HG03103 (cell line): ENCODE measurements around the gene TRIP4.
A peak's percentile ranks its signal among the peaks of the same experiment; 100 is the strongest.
"Not testable (repeated sequence)": the region's sequence is repeated elsewhere in the genome, so short reads cannot be mapped to it uniquely, and the experiment has no call there.

Experiments used
- ATAC-seq: cut with Tn5 transposase; IDR thresholded peaks from one replicate; pipeline ENCODE4 v1.9.1; 2021; ENCODE audit warnings: low read depth; ENCODE audit not compliant: unreplicated experiment

The TRIP4 gene

DNA sequence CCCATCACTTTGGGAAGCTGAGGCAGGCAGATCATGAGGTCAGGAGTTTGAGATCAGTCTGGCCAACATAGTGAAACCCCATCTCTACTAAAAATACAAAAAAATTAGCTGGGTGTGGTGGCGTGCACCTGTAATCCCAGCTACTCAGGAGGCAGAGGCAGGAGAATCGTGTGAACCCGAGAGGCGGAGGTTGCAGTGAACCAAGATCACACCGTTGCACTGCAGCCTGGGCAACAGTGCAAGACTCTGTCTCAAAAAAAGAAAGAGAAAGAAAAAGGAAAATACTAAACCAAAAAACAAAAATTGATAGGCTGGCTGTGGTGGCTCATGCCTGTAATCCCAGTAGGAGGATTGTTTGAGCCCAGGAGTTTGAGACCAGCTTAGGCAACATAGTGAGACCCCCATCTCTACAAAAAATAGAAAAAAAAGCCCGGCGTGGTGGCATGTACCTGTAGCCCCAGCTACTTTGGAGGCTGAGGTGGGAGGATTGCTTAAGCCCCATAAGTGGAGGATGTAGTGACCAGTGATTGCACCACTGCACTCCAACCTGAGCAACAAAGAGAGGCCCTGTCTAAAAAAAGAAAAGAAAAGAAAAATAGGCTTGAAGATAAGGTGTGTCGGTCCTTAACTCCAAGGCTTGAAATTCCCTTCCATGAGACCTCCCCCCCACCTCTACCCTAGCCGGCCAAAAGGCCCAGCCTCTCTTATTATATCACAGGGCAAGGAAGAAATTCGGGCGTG, 7.3 kb upstream of the TRIP4 start:
- ATAC-seq = not testable (repeated sequence)

DNA sequence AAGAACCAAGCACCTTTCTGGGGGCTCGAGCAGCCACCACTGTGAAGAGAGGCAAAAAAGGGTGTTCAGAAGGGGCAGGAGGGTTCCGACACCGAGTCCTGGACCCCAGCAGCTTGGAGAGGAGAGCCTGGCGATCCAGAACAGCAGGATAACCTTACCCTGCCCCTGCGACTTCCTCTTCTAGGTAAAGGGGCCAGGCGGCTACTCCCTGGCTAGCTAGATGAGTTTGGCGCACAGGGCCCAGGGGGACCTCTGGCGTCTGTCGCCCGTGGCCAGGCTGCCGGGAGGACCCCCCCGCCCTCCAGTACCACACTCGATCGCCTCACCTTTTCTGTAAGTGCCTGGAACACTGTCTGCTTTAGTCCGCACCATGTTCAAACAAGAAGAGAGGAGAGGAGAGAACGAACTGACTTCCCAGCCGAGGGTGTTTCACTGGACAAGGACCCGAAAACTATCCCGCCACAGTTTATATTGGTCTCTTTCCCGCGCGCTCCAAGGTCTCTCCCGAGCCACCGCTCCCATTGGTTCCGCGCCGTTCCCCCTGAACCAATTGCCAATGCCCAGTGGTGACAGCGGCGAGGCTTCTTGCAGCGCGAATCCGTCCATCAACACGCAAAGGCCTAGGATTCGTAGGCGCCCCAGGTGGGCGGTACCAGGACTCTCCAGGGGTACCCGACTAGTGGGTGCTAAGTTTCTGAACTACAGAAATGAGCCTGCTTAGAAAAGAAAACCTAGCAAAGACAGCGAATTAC, 6.5 kb upstream of the TRIP4 start, which contains the start of gene PCLAF:
Gene PCLAF (minus strand): TSS at position 442 of the 752 bp plus-strand sequence. CDS start 70 bp downstream, at position 372.
- peak; percentile 97 for ATAC-seq

DNA sequence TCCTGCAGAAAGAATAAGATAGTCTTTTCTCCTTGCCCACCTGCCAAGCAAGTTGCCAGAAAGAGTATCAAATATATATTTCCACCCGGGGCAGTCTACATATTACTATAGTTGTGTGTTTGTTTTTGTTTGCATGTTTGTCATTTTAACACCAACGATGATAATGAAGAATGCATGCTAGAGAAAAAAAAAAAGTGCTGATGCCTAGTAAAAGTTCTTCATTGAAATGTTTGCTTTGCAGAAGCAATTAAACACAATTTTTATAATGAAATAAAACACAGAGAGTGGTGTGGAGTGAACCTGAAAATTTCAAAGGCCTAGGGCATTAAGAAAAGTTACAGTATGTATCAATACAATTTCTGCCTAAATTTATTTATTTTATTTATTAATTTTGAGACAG, 3.9 kb upstream of the TRIP4 start:
- no peak for ATAC-seq

DNA sequence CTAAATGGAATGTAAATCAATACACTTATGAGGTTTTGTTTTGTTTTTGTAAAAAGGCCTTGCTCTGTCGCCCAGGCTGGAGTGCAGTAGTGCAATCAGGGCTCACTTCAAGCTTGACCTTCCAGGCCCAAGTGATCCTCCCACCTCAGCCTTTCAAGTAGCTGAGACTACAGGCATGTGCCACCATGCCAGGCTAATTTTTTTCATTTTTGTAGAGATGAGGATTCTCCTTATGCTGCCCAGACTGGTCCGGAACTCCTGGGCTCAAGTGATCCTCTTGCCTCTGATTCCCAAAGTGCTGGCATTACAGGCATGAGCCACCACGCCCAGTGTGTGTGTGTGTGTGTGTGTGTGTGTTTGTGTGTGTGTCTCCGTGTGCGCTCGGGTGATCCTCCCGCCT, 1.3 kb upstream of the TRIP4 start:
- ATAC-seq = no peak

DNA sequence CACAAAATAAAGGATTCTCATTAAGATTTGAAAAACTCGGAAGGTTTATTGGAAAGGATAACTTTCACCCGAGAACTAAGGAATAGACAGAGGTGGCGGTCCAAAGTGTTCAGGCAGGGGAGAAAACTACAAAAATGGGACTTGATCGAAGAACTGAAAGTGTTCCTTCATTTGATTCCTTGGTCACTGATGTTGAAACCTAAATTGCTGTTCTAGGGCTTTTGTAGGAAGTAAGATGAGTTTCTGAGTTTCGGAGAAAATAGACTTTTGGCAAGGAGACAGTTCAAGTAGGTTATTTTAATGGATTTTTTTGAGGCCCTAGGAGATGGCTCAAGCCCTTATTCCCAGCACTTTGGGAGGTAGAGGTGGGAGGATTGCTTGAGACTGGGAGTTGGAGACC, 1.4 kb downstream of the TRIP4 start:
- ATAC-seq = no peak

DNA sequence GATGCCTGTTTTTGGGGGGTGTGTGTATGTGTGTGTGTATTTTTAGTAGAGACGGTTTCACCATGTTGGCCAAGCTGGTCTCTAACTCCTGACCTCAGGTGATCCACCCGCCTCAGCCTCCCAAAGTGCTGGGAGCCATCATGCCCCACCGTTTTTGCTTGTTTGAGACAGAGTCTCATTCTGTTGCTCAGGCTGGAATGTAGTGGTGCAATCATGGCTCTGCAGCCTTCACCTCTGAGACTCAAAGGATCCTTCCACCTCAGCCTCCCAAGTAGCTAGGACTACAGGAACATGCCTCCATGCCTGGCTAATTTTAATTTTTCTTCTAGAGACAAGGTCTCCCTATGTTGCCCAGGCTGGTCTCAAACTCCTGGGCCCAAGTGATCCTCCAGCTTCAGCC, 4.8 kb downstream of the TRIP4 start:
- not testable (repeated sequence) for ATAC-seq

DNA sequence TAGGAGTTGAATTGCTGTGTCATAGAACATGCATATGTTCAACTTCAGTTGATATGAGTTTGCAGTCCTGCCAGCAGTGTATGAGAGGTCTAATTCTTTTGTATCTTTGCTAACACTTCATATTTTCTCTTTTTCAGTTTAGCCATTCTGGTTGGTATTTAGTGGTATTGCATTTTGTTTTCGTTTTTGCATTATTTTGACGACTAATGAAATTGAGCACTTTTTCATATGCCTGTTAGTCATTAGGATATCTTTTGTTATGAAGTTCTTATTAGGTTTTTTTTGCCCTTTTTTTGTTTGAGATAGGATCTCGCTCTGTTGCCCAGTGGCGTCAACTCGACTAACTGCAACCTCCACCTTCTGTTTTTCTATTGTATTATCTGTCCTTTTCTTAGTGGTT, 9.2 kb downstream of the TRIP4 start:
- no peak for ATAC-seq

DNA sequence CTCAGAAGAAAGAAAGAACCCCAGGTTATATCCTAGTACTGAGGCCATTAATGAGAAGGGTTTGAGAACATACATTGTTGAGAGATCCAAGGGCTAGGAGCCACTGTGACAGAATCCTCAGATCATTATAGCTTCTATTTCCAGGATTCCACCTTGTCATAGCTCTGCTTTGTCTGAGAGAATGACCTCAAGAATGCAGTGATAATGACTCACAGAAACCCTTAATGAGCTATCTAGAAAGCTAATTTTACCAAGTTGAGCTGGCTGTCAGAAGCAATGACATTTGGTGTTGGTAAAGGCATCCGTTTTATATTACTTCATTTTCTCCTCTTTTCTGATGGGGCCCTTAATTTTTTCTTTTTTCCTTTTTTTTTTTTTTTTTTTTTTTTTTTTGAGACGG, 10.9 kb downstream of the TRIP4 start:
- ATAC-seq = no peak

DNA sequence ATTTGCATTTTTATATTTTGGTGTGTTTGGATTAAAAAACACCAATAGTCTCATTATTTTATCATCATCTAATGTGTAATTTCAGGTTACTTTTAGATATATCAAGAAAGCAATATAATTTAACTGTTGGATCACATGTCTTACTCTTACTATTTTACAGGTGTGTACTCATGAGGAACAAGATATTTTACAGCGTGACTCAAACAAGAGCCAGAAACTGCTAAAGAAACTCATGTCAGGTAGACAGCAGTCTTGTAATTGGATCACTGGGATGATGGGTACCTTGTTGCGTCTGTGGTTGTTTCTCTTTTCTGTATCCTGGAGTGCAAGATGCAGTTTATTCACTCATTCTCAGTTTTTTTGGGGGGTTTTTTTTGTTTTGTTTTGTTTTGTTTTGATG, 12.9 kb downstream of the TRIP4 start:
- no peak for ATAC-seq

DNA sequence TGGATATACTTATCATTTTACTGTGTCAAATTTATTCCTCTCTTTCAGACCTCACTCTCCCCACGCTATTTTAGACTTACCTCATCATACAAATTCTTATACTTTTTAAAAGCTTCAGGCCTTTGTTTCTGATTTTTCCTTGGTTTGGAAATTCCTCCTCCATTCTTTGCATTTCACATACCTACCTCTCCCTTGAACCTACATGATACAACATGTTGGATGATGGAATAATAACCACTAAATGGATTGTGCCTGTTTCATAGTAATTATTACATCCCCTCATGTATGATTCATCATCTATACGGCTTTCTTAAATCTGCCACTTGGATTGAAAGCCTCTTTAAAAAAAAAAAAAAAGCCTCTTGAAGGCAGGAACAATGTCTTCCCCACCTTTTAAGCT, 24.6 kb downstream of the TRIP4 start:
- no peak for ATAC-seq

DNA sequence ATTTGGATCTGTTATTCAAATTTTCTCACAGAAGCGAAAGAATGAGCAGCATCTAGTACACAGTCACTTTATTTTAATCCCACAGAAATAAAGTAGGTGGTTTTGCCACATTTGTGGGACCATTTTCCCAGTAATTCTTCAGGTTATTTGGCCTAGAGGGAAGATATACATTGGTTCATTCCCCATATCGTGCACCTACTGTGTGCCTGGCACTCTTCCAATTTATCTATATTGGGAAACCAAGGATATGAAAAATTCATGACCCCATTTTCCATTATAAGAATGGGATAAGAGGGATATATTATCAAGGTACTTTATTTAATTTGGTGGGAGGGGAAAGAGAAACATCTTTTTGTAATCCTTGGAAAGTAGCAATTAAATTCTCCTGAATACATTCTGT, 35.1 kb downstream of the TRIP4 start:
- no peak for ATAC-seq

DNA sequence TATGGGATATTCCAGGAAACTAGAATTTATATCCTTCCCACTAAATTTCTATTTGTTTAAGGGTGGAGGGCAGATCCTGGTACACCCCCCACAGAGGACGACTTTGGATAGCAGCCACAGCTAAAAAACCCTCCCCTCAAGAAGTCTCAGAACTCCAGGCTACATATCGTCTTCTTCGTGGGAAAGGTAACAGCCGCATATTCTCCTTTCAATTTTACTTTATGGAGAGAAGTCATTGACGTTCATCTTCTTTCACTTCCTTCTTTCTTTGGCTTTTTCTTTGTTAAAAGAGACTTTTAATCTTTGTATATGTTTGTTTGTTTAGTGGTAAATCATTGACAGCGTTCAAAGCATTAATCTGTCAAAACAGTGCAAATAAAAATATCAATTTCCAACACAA, 36.3 kb downstream of the TRIP4 start:
- ATAC-seq = no peak

DNA sequence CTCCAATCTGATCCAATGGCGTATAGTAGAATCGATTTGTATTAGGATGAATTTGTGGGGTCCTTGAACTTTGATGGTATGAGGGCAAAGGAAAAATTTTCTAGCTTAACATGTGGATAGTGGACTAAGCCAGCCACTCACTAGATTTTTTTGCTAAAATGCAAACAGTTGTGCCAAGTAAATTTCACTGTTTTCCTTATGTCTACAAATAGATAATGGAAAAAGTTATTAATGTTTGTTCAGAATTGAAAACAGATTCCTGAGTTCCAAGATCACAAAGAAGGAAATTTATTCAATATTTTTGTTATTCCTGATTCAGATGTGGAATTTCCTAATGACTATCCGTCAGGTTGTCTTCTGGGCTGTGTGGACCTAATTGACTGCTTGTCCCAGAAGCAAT, 37.6 kb downstream of the TRIP4 start:
- no peak for ATAC-seq

DNA sequence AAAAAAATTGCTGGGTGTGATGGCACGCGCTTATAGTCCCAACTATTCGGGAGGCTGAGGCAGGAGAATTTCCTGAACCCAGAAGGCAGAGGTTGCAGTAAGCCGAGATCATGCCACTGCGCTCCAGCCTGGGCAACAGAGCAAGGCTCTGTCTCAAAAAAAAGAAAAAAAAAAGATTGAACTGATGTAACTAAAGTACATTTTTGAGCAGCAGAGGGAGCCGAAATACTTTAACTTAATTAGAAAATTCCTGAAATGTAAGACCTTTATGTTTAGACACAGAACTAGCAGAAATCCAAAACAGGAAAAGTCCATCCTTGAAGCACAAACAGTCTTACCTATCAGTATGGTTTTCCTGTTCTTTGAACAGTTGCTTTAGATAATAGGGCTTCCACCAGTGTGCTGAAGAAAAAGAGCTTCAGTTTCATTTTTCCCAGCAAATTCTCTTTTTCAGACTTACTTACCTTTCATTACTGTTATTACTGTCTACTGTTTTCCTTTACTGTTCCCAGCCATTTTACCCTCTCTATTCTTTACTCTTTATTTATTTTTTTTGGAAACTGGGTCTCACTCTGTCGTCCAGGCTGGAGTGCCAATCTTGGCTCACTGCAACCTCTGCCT, 39.3 kb downstream of the TRIP4 start:
- no peak for ATAC-seq

DNA sequence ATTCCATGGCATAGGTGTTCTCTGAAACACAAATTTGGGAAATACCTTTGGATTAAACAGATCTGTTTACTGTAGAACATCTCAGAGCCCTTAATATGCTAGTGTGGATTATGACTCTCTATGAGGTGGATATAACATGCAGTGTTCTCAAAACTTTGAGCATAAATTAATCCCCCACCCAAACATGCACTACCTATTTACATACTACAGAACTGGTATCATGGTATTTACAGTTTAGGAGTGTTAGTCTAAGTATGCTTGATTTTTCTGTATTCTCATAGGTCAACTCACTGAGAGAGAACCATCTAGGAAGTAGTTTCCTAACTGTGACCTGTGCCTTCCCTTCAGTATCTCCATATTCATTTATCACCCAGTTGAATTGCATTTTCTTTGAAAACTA, 41.8 kb downstream of the TRIP4 start:
- ATAC-seq = no peak

DNA sequence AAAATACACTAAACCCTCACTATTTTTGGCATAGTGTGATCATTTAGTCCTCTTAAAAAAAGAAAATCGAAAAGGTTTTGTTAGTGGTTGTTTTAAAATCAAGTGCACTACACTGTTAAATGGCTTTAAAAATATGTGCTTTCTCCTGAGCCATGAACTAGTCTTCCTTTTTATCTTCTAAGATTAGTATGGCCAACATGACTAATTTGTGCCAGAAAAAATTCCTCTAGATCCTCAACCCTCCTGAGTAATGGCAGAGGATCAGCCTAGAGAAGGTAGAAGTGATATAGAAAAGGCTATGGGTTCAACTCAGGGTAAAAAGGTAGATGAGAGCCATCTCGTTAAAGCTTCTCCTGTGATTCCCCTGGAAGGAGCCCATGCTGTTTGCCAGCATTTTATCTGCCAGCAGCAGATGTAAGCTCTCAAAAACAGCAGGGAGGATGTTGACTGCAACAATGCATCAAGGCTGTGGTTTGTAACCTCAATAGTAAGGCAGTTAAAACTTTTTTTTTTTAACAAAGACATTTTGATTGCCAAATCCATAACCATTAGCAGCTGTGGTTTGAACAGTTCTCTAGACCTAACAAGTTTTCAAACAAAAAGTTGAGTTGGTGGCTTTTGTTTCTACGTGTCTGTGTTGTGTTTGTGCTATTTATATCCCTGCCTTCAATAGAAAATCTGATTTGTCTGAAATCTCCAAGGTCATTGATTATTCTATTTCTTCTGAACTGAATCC, 42.5 kb downstream of the TRIP4 start:
- ATAC-seq = no peak

DNA sequence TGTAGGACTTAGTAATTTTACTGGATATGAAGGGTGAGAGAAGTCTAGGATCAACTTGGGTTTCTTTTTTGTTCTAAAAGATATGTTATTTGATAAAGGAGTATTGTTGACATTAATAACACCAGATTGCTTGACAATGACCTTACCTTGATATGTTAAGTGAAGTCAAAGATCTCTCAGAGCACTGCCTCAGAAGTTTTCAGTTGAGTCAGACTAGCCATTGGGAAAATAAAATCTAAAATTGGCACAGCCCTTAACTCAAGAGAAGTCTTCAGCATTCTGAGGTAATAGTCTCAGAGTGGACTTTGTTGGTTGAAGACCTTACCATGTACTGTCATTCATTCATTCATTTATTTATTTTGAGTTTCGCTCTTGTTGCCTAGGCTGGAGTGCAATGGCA, 50.3 kb downstream of the TRIP4 start:
- no peak for ATAC-seq

DNA sequence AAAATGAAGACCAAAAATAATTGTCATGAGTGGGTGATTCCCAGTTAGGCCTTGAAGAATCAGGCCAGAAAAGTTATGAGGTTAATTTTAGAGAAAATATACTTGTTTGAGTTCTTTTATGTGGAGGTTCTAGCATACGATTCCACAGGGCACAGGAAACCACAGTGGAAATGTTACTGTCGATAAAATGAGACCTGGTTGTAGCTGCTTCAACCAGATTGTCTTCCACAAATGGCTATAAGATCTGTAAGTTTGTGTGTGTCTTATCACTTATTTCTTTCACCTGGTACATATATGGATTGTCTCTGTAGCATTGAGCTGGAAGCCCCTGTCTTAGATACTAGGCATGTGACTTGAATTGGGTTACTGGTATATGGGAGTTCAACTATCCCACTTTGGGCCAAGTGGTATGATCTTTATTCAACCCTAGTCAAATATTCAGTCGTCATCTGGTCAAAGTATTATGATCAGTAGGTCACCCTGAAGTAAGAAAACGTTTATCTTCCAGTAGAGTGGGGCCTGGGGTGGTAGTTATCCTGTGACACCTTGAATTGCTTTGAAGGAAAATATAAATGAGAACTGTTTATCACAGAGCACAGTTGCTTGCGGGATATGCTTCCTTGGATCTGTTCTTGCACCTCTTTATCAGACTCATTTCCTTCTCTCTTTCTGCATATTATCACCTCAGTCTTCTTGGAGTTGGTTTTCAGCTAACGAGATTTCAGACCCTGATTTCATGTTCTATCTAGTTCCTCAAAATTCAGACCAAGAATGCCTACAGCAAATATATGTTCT, 51.2 kb downstream of the TRIP4 start:
- ATAC-seq = no peak

DNA sequence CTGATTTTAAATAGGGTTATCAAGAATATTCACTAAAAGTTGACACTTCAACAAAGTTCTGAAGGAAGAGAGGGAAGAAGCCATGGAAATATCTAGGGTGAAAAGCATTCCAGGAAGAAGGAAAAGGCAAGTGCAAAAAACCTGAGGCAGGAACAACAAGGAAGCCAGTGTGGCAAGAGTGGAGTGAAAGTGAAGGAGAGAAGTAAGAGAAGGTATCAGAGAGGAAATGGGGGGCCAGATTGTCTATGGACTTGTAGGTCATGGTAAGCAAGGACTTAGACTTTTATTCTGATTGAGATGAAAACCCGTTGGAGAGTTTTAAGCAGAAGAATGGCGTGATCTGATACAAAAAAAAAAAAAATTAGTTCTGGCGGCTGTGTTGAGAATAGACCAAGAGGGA, 54.2 kb downstream of the TRIP4 start:
- ATAC-seq = no peak

DNA sequence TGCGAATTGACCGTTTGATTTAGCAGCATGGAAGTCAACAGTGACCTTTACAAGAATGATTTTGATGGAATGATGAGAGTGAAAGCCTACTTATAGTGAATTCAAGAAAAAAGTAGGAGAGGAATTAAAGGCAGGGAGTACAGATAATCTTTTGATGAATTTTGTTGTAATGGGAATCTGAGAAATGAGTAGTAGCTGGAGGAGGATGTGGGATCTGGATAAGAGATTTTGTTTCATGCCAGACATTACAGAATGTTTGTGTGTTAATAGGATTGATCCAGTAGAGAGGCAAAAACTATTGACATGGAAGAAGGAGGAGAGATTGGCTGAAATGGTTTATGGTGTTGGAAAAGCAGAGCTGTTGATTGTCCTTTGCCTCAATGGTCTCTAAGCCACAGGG, 55.4 kb downstream of the TRIP4 start:
- no peak for ATAC-seq
